Peyer's patch (tissue), 4 donors: ENCODE measurements around the gene AGBL3. TPM values are rescaled to one million over a fixed set of nuclear protein-coding genes. Genes with fewer than 3 reads are reported as not detected.
A peak's percentile ranks its signal among the peaks of the same experiment; 100 is the strongest.

Source experiments
- DNase-seq, 3 donors: peaks; one replicate each; pipeline ENCODE4 v3.0.0-alpha.2; 2017 to 2019
- H3K27ac ChIP-seq, 4 donors: fragments of 200-600 bp; sonication (generic); one replicate each; pipeline ENCODE4 v1.5.1; 2016 to 2019
- H3K27me3 ChIP-seq, 2 donors: fragments of 200-600 bp; sonication (generic); one replicate each; pipeline ENCODE4 v1.5.1; 2019
- H3K36me3 ChIP-seq, 3 donors: fragments of 200-600 bp; sonication (generic); one replicate each; pipeline ENCODE4 v1.5.1; 2016 to 2019
- H3K4me1 ChIP-seq, 4 donors: fragments of 200-600 bp; sonication (generic); one replicate each; pipeline ENCODE4 v1.5.1; 2016 to 2019
- H3K4me3 ChIP-seq, 4 donors: fragments of 200-600 bp; sonication (generic); 1 replicate in 3 of 4; 2 replicates in 1 of 4; pipeline ENCODE4 v1.5.1; 2016 to 2019; ENCODE audit warnings: mild to moderate bottlenecking in 1 of 4
- H3K9me3 ChIP-seq, 4 donors: fragments of 200-600 bp; sonication (generic); one replicate each; pipeline ENCODE4 v1.5.1; 2016 to 2019; ENCODE audit warnings: mild to moderate bottlenecking in 1 of 4
- POLR2A ChIP-seq, 2 donors: fragments of 450-650 bp; IDR thresholded peaks; one replicate each; pipeline ENCODE4 v1.5.1; 2017; ENCODE audit warnings: antibody characterized with exemption in 2 of 2, mild to moderate bottlenecking in 2 of 2, moderate library complexity in 2 of 2
- total RNA-seq, 4 donors: library from RNA; depleted of rRNA; stranded (reverse); fragments of >200 nt; gene quantifications; one replicate each; pipeline ENCODE4 v1.1.0, GENCODE V29; 2016
- TF ChIP-seq, protein P1 (sequence below), 6 experiments: fragments of 450-650 bp in 4 of 6; fragments of 200-600 bp in 2 of 6; sonication (generic) in 1 of 6; IDR thresholded peaks; one replicate each; pipeline ENCODE4 v1.5.1; 2017 to 2019; ENCODE audit warnings: antibody characterized with exemption in 6 of 6, mild to moderate bottlenecking in 3 of 6, moderate library complexity in 1 of 6

The AGBL3 gene
- total RNA-seq = 1 to 10 TPM in 3 of 4 donors, under 1 TPM in 1; 0.38 to 8.4 (median 4.3) TPM

GRCh38 chr7:134986363-134987251 lies at the start of gene AGBL3:
AGBL3 (plus strand) TSS chr7:134986508; CDS start chr7:134987934, 1,426 bp downstream.
- H3K4me1 ChIP-seq = peaks cover 0 to 5% (median 0%) of the 10 kb centered on the region in 4 donors
- peak within 1 kb of the TSS; percentile 80 to 91 (median 88) for H3K27ac ChIP-seq
- TF ChIP-seq, protein P1, sequence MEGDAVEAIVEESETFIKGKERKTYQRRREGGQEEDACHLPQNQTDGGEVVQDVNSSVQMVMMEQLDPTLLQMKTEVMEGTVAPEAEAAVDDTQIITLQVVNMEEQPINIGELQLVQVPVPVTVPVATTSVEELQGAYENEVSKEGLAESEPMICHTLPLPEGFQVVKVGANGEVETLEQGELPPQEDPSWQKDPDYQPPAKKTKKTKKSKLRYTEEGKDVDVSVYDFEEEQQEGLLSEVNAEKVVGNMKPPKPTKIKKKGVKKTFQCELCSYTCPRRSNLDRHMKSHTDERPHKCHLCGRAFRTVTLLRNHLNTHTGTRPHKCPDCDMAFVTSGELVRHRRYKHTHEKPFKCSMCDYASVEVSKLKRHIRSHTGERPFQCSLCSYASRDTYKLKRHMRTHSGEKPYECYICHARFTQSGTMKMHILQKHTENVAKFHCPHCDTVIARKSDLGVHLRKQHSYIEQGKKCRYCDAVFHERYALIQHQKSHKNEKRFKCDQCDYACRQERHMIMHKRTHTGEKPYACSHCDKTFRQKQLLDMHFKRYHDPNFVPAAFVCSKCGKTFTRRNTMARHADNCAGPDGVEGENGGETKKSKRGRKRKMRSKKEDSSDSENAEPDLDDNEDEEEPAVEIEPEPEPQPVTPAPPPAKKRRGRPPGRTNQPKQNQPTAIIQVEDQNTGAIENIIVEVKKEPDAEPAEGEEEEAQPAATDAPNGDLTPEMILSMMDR (IDR thresholded peaks at IDR 0.05) = peak; percentile 10 to 71 (median 66)
- peak in 1 of 2 donors; percentile 12 for TF ChIP-seq POLR2A (IDR thresholded peaks at IDR 0.05)
- peak within 1 kb of the TSS; percentile 64 to 86 (median 77) for H3K4me3 ChIP-seq
- H3K9me3 ChIP-seq = no peaks in the 10 kb centered on the region
- DNase-seq = peak; percentile 92 to 97 (median 92)
- H3K27me3 ChIP-seq = no peaks in the 10 kb centered on the region
- H3K36me3 ChIP-seq = no peaks in the 10 kb centered on the region

DNA sequence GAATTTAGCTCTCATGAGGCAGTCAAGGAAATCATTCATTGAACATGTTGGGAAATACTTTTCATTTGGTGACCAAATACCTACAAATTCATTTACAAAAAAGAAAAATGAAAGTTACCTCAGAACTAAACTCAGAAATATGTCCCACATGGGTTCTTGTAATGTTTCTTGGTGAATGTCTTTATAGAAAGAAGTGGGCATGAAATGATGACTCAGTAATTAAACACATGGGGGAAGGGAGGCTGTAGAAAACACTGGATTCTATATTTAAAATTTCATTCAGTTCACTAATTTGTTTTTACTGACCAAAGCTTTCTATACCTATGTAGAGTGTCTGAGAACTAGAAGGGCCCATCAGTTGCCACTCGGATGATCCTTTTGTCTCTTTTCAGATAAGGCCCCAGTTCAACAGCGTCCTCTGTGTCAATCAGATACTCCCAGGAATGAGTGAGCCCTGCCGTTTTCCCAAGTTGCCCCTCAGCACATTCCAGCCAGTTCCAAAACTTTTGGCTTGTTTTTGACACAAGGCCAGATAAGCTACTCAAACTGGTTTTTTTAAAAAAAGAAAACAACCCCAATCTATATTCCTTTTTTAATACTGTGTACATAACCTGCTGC lies 49.3 kb upstream of the AGBL3 start:
- Histone ChIP-seq H3K4me3 (no peak overlapping the region), H3K27ac (no peak overlapping the region), H3K27me3 (no peaks in the 10 kb centered on the region), H3K36me3 (peaks cover 0 to 6% (median 0%) of the 10 kb centered on the region in 3 donors), H3K9me3 (no peaks in the 10 kb centered on the region), H3K4me1 (peaks cover 0 to 5% (median 0%) of the 10 kb centered on the region in 4 donors)
- no peak for DNase-seq
- TF ChIP-seq, protein P1 (IDR thresholded peaks at IDR 0.05) = no peak
- TF ChIP-seq POLR2A (IDR thresholded peaks at IDR 0.05) = no peak

GRCh38 chr7:134938141-134938540 lies 48.2 kb upstream of the AGBL3 start:
- no peaks in the 10 kb centered on the region for H3K27me3 ChIP-seq
- H3K36me3 ChIP-seq = peaks cover 0 to 6% (median 0%) of the 10 kb centered on the region in 3 donors
- H3K9me3 ChIP-seq = no peaks in the 10 kb centered on the region
- H3K4me1 ChIP-seq = no peaks in the 10 kb centered on the region
- no peak overlapping the region for H3K4me3 ChIP-seq
- TF ChIP-seq, protein P1 (IDR thresholded peaks at IDR 0.05) = no peak
- no peak for TF ChIP-seq POLR2A (IDR thresholded peaks at IDR 0.05)
- H3K27ac ChIP-seq = no peak overlapping the region
- no peak for DNase-seq

- no peaks in the 10 kb centered on the region for H3K9me3 ChIP-seq
- H3K4me1 ChIP-seq = no peaks in the 10 kb centered on the region
- DNase-seq = no peak
- H3K27me3 ChIP-seq = no peaks in the 10 kb centered on the region
- H3K36me3 ChIP-seq = peaks cover 0 to 6% (median 0%) of the 10 kb centered on the region in 3 donors
- no peak overlapping the region for H3K4me3 ChIP-seq
- TF ChIP-seq, protein P1 (IDR thresholded peaks at IDR 0.05) = no peak
- TF ChIP-seq POLR2A (IDR thresholded peaks at IDR 0.05) = no peak
- H3K27ac ChIP-seq = no peak overlapping the region
Observed at GRCh38 chr7:134939136-134939535, 47.2 kb upstream of the AGBL3 start.

GRCh38 chr7:134940729-134941128 lies 45.6 kb upstream of the AGBL3 start:
- Histone ChIP-seq H3K4me1 (no peaks in the 10 kb centered on the region), H3K36me3 (no peaks in the 10 kb centered on the region), H3K9me3 (no peaks in the 10 kb centered on the region), H3K4me3 (no peak overlapping the region), H3K27me3 (no peaks in the 10 kb centered on the region), H3K27ac (peak overlapping the region in 1 of 4 donors; percentile 6)
- DNase-seq = no peak
- TF ChIP-seq, protein P1 (IDR thresholded peaks at IDR 0.05) = no peak
- TF ChIP-seq POLR2A (IDR thresholded peaks at IDR 0.05) = no peak
